HCT116 (cell line): ENCODE measurements around the gene RETSAT. TPM values are rescaled to one million over a fixed set of nuclear protein-coding genes. Genes with fewer than 3 reads are reported as not detected.
A peak's percentile ranks its signal among the peaks of the same experiment; 100 is the strongest.
"Not testable (repeated sequence)": the region's sequence is repeated elsewhere in the genome, so short reads cannot be mapped to it uniquely, and the experiment has no call there.

Experiments
- ATAC-seq: fragments of 200-7000 bp; cut with Tn5 transposase; 2 replicates; pipeline ENCODE4 v1.9.1; 2020; ENCODE audit warnings: mild to moderate bottlenecking, moderate library complexity
- BruUV-seq: library from RNA; stranded (reverse); fragments of 400-500 nt; replicated peaks from 2 replicates; lab custom pipeline; 2021; lab: Mats Ljungman, UMichigan
- CTCF ChIA-PET: fragments of 300-600 bp; sonication (Branson Sonifier 250); formaldehyde crosslinking; loops from one replicate; lab custom pipeline; 2021; ENCODE audit warnings: antibody characterized with exemption; lab: Charles Lee
- POLR2A ChIA-PET: fragments of 300-600, 350-600 bp; sonication (Branson Sonifier 250); formaldehyde crosslinking; loops from one replicate; lab custom pipeline; 2021; ENCODE audit warnings: antibody characterized with exemption; lab: Charles Lee
- RAD21 ChIA-PET, 2 experiments: fragments of 300-600 bp; sonication (Branson Sonifier 250); formaldehyde crosslinking; loops; one replicate each; lab custom pipeline; 2023; ENCODE audit warnings: low total read pairs in 2 of 2; ENCODE audit not compliant: uncharacterized antibody in 2 of 2, unreplicated experiment in 2 of 2, low non-redundant PET in 1 of 2; lab: Charles Lee
- DNase-seq: peaks from one replicate; pipeline ENCODE4 v3.0.0-alpha.2; 2010; ENCODE audit warnings: low read depth, low spot score
- H2AFZ ChIP-seq: fragments of 200-600 bp; shearing (Covaris generic), sonication (generic); 2 replicates; pipeline ENCODE4 v1.6.1; 2017; ENCODE audit warnings: low read depth, mixed run types, mixed read lengths, antibody characterized with exemption, low read length; ENCODE audit not compliant: poor library complexity, severe bottlenecking
- H3K27ac ChIP-seq: 2 replicates; pipeline ENCODE4 v1.5.1; 2012; ENCODE audit warnings: low read depth, low read length
- H3K27me3 ChIP-seq: fragments of 200-600 bp; sonication (generic); 2 replicates; pipeline ENCODE4 v1.6.1; 2016; ENCODE audit warnings: mixed run types, low read length, mixed read lengths; ENCODE audit not compliant: insufficient read depth
- H3K36me3 ChIP-seq, 2 experiments: fragments of 200-500 bp in 1 of 2; fragments of 200-600 bp in 1 of 2; sonication (Bioruptor generic) in 1 of 2; sonication (generic) in 1 of 2; 2 replicates each; pipeline versions ENCODE4 v1.5.1 to v1.6.1; 2014 to 2016; ENCODE audit warnings: low read length in 2 of 2, inconsistent platforms in 1 of 2, mixed read lengths in 1 of 2, mixed run types in 1 of 2; ENCODE audit not compliant: insufficient read depth in 2 of 2, control insufficient read depth in 1 of 2
- H3K4me1 ChIP-seq, 2 experiments: fragments of 200-600 bp in 1 of 2; sonication (generic) in 1 of 2; 2 replicates each; pipeline versions ENCODE4 v1.5.1 to v1.6.1; 2012 to 2017; ENCODE audit warnings: low read length in 2 of 2, inconsistent platforms in 1 of 2, mild to moderate bottlenecking in 1 of 2, mixed read lengths in 1 of 2, mixed run types in 1 of 2, moderate library complexity in 1 of 2; ENCODE audit not compliant: insufficient read depth in 2 of 2, control insufficient read depth in 1 of 2
- H3K4me2 ChIP-seq: fragments of 200-600 bp; sonication (generic); 2 replicates; pipeline ENCODE4 v1.6.1; 2017; ENCODE audit warnings: mixed run types, low read length, mixed read lengths
- H3K4me3 ChIP-seq, 2 experiments: fragments of 200-600 bp in 1 of 2; sonication (generic) in 1 of 2; replicated peaks in 1 of 2; 2 replicates each; pipeline ENCODE4 v1.5.1; 2011 to 2016; ENCODE audit warnings: low read length in 2 of 2, control low read depth in 1 of 2, low read depth in 1 of 2, mild to moderate bottlenecking in 1 of 2, mixed read lengths in 1 of 2, mixed run types in 1 of 2
- H3K79me2 ChIP-seq: fragments of 200-600 bp; sonication (generic); 2 replicates; pipeline ENCODE4 v1.6.1; 2017; ENCODE audit warnings: mild to moderate bottlenecking, mixed run types, low read length, moderate library complexity, mixed read lengths; ENCODE audit not compliant: insufficient read depth
- H3K9ac ChIP-seq: fragments of 200-600 bp; sonication (generic); 2 replicates; pipeline ENCODE4 v1.6.1; 2016; ENCODE audit warnings: low read length, mixed read lengths
- H3K9me2 ChIP-seq: fragments of 200-600 bp; sonication (generic), shearing (Covaris generic); 2 replicates; pipeline ENCODE4 v1.6.1; 2017; ENCODE audit warnings: mixed run types, mild to moderate bottlenecking, moderate library complexity; ENCODE audit not compliant: insufficient read depth
- H3K9me3 ChIP-seq, 2 experiments: fragments of 200-500 bp in 1 of 2; fragments of 200-600 bp in 1 of 2; sonication (Bioruptor generic) in 1 of 2; sonication (generic) in 1 of 2; 2 replicates each; pipeline ENCODE4 v1.6.1; 2014 to 2017; ENCODE audit warnings: low read length in 2 of 2, mixed read lengths in 2 of 2, inconsistent platforms in 1 of 2, low read depth in 1 of 2, mild to moderate bottlenecking in 1 of 2, mixed run types in 1 of 2, moderate library complexity in 1 of 2; ENCODE audit not compliant: control insufficient read depth in 1 of 2, insufficient read depth in 1 of 2
- H4K20me1 ChIP-seq: fragments of 200-600 bp; sonication (generic), shearing (Covaris generic); 2 replicates; pipeline ENCODE4 v1.6.1; 2017; ENCODE audit warnings: mixed run types, mild to moderate bottlenecking, moderate library complexity; ENCODE audit not compliant: insufficient read depth
- ATF3 ChIP-seq: IDR thresholded peaks from 2 replicates; pipeline ENCODE4 v1.6.1; 2012
- CBX3 ChIP-seq: IDR thresholded peaks from 2 replicates; pipeline ENCODE4 v1.6.1; 2012; ENCODE audit warnings: low read depth
- EGR1 ChIP-seq: IDR thresholded peaks from 2 replicates; pipeline ENCODE4 v1.6.1; 2012; ENCODE audit warnings: low read depth
- ELF1 ChIP-seq: IDR thresholded peaks from 2 replicates; pipeline ENCODE4 v1.6.1; 2012; ENCODE audit warnings: low read depth, borderline replicate concordance
- FOSL1 ChIP-seq: IDR thresholded peaks from 2 replicates; pipeline ENCODE4 v1.6.1; 2012; ENCODE audit warnings: low read depth
- JUND ChIP-seq: IDR thresholded peaks from 2 replicates; pipeline ENCODE4 v1.6.1; 2012
- POLR2A ChIP-seq: IDR thresholded peaks from 2 replicates; pipeline ENCODE4 v1.7.0; 2011; ENCODE audit warnings: borderline replicate concordance; ENCODE audit not compliant: insufficient read depth, insufficient read length; ENCODE audit errors: extremely low read depth
- POLR2AphosphoS5 ChIP-seq: IDR thresholded peaks from 2 replicates; pipeline ENCODE4 v1.6.1; 2011; ENCODE audit warnings: mild to moderate bottlenecking, low read depth, low read length, moderate library complexity
- RAD21 ChIP-seq: IDR thresholded peaks from 2 replicates; pipeline ENCODE4 v1.6.1; 2012; ENCODE audit warnings: low read depth, mild to moderate bottlenecking
- SIN3A ChIP-seq: IDR thresholded peaks from 2 replicates; pipeline ENCODE4 v1.6.1; 2012; ENCODE audit warnings: low read depth
- TCF7L2 ChIP-seq: IDR thresholded peaks from 2 replicates; pipeline ENCODE4 v1.7.0; 2011; ENCODE audit warnings: borderline replicate concordance, inconsistent platforms; ENCODE audit not compliant: insufficient read depth, insufficient read length; ENCODE audit errors: extremely low read depth
- YY1 ChIP-seq: IDR thresholded peaks from 2 replicates; pipeline ENCODE4 v1.6.1; 2011; ENCODE audit warnings: low read length, low read depth, moderate library complexity, mild to moderate bottlenecking; ENCODE audit not compliant: insufficient replicate concordance; ENCODE audit errors: extremely low read depth
- ZNF274 ChIP-seq: fragments of 200-500 bp; sonication (Bioruptor generic); IDR thresholded peaks from 2 replicates; pipeline ENCODE4 v1.6.1; 2014; ENCODE audit warnings: mild to moderate bottlenecking, low read depth, low read length, inconsistent platforms
- intact Hi-C: fragments of 100-400 bp; cut with micrococcal nuclease; formaldehyde crosslinking; loops from 2 replicates; pipeline ENCODE4 v1.10.0; 2022
- total RNA-seq: library from RNA; stranded (reverse); gene quantifications from one replicate; pipeline ENCODE4 v1.2.1, GENCODE V29; 2021; ENCODE audit not compliant: unreplicated experiment
- TF ChIP-seq, protein P1 (sequence below): IDR thresholded peaks from 2 replicates; pipeline ENCODE4 v1.6.1; 2012; ENCODE audit warnings: low read depth
- TF ChIP-seq, protein P2 (sequence below): IDR thresholded peaks from 2 replicates; pipeline ENCODE4 v1.6.1; 2011; ENCODE audit warnings: mild to moderate bottlenecking, low read length, moderate library complexity; ENCODE audit not compliant: insufficient replicate concordance; ENCODE audit errors: extremely low read depth

RETSAT gene
- total RNA-seq, 1 experiment from 2014 or later, result 59.7 TPM

DNA sequence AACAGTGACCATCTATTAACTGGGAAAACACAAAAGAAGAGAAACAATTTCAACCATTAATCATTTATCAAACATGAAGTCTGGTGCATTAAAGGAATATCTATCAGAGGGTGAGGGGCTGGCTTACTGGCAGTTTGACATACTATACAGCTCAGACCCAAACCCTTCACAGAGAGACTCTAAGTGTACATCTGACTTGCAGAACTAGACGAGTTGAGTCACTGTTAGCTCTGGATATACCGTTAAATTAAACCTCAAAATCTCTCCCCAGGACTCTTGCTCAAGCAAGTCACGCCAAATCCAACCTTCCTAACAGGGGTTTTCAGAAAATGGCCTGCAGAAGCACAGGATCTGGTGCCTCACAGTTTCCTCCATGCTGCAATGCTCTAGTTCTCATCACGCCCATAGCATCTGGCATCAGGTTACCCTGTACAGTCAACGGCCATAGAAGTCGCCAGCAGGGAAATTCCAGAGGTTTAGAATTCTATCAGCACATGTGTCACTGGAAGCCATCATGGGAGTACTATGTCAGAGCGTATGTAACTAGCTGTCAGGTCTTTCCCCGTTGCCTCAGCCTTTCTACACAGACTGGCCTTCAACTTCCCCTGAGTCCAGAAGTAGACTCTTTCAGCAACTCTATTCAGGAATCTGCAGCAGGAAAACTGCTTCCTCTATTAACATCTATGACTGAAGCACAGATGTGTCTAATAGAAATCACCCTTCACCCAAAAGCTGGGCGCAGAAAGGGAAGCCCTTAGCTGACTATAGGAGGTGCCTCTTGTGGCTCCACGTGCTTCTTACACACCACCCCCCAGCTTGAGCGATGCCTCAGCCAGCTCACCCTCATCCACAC lies 35.9 kb downstream of the RETSAT start:
- intact Hi-C loops, result no loop called here
- Histone ChIP-seq H3K36me3 (peaks cover 35 to 46% of the 10 kb centered on the region in 2 experiments), H3K4me1 (no peaks in the 10 kb centered on the region), H3K4me3 (no peak overlapping the region), H4K20me1 (no peaks in the 10 kb centered on the region), H3K4me2 (no peak overlapping the region), H3K27ac (no peak overlapping the region), H3K79me2 (peaks cover 49% of the 10 kb centered on the region), H3K9ac (no peak overlapping the region), H3K27me3 (no peaks in the 10 kb centered on the region), H2AFZ (no peak overlapping the region), H3K9me2 (no peaks in the 10 kb centered on the region), H3K9me3 (no peaks in the 10 kb centered on the region)
- POLR2A ChIA-PET, result no interaction called here
- ATAC-seq (no peak), DNase-seq (no peak)
- no peak for TF ChIP-seq CBX3
- no peak for TF ChIP-seq FOSL1
- no peak for TF ChIP-seq POLR2A
- no peak for TF ChIP-seq EGR1
- TF ChIP-seq SIN3A, result no peak
- no peak for TF ChIP-seq YY1
- TF ChIP-seq, protein P1, sequence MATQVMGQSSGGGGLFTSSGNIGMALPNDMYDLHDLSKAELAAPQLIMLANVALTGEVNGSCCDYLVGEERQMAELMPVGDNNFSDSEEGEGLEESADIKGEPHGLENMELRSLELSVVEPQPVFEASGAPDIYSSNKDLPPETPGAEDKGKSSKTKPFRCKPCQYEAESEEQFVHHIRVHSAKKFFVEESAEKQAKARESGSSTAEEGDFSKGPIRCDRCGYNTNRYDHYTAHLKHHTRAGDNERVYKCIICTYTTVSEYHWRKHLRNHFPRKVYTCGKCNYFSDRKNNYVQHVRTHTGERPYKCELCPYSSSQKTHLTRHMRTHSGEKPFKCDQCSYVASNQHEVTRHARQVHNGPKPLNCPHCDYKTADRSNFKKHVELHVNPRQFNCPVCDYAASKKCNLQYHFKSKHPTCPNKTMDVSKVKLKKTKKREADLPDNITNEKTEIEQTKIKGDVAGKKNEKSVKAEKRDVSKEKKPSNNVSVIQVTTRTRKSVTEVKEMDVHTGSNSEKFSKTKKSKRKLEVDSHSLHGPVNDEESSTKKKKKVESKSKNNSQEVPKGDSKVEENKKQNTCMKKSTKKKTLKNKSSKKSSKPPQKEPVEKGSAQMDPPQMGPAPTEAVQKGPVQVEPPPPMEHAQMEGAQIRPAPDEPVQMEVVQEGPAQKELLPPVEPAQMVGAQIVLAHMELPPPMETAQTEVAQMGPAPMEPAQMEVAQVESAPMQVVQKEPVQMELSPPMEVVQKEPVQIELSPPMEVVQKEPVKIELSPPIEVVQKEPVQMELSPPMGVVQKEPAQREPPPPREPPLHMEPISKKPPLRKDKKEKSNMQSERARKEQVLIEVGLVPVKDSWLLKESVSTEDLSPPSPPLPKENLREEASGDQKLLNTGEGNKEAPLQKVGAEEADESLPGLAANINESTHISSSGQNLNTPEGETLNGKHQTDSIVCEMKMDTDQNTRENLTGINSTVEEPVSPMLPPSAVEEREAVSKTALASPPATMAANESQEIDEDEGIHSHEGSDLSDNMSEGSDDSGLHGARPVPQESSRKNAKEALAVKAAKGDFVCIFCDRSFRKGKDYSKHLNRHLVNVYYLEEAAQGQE, result no peak
- TF ChIP-seq RAD21, result no peak
- no peak for TF ChIP-seq ELF1
- TF ChIP-seq POLR2AphosphoS5, result no peak
- no peak for TF ChIP-seq TCF7L2
- TF ChIP-seq ZNF274, result no peak
- no peak for TF ChIP-seq JUND
- TF ChIP-seq, protein P2, sequence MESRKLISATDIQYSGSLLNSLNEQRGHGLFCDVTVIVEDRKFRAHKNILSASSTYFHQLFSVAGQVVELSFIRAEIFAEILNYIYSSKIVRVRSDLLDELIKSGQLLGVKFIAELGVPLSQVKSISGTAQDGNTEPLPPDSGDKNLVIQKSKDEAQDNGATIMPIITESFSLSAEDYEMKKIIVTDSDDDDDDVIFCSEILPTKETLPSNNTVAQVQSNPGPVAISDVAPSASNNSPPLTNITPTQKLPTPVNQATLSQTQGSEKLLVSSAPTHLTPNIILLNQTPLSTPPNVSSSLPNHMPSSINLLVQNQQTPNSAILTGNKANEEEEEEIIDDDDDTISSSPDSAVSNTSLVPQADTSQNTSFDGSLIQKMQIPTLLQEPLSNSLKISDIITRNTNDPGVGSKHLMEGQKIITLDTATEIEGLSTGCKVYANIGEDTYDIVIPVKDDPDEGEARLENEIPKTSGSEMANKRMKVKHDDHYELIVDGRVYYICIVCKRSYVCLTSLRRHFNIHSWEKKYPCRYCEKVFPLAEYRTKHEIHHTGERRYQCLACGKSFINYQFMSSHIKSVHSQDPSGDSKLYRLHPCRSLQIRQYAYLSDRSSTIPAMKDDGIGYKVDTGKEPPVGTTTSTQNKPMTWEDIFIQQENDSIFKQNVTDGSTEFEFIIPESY, result no peak
- no peak for TF ChIP-seq ATF3
- BruUV-seq, result TSS peak; percentile 3
- RAD21 ChIA-PET, result no interaction called here
- CTCF ChIA-PET, result interaction anchor here (1.0 to 1.9 kb wide), 2 partner anchors 18 to 251 kb away, joined by 3 to 7 read pairs; no protein-coding TSS in a partner anchor

DNA sequence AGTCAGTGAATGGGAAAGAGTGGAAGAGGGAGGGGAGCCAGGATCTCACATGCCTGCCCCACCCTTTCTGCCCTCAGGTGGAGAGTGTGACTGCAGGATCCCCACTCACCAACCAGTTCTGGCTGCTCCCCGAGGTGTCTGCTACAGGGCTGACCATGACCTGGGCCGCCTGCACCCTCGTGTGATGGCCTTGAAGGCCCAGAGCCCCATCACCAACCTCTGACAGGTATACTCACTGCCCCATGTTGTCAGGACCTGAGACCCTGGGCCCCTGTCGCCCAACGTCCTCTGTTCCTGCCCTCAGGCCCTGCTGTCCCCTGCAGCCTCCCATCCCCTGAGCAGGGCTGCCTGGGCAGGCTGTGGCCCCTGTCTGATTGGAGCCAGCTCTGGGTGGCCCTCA lies 38.4 kb downstream of the RETSAT start:
- Histone ChIP-seq H3K79me2 (peaks cover 29% of the 10 kb centered on the region), H3K36me3 (peaks cover 17 to 28% of the 10 kb centered on the region in 2 experiments; a peak in 3 of 4 replicates)
- DNase-seq, H3K27ac ChIP-seq, POLR2A ChIA-PET, H3K9me2 ChIP-seq, intact Hi-C loops, RAD21 ChIA-PET, H3K9me3 ChIP-seq, ATAC-seq, BruUV-seq, H3K4me1 ChIP-seq, H3K27me3 ChIP-seq, H2AFZ ChIP-seq, H4K20me1 ChIP-seq, CTCF ChIA-PET, H3K4me3 ChIP-seq, H3K4me2 ChIP-seq, H3K9ac ChIP-seq: not testable (repeated sequence)
